Loucy (cell line): ENCODE data around the gene AATK.

Experiments used
- EZH2phosphoT487 ChIP-seq: fragments of 200-600 bp; IDR thresholded peaks from 2 replicates; pipeline ENCODE4 v1.6.1; 2018; ENCODE audit warnings: antibody characterized with exemption, mild to moderate bottlenecking, moderate library complexity, borderline replicate concordance
- TF ChIP-seq, protein P1 (sequence below): fragments of 200-600 bp; sonication (generic); conservative IDR thresholded peaks from 2 replicates; pipeline ENCODE4 v1.5.1; 2014; ENCODE audit warnings: mild to moderate bottlenecking, antibody characterized with exemption, low read length

GRCh38 chr17:81140018-81140417 lies 26.0 kb downstream of the AATK start:
- TF ChIP-seq, protein P1, sequence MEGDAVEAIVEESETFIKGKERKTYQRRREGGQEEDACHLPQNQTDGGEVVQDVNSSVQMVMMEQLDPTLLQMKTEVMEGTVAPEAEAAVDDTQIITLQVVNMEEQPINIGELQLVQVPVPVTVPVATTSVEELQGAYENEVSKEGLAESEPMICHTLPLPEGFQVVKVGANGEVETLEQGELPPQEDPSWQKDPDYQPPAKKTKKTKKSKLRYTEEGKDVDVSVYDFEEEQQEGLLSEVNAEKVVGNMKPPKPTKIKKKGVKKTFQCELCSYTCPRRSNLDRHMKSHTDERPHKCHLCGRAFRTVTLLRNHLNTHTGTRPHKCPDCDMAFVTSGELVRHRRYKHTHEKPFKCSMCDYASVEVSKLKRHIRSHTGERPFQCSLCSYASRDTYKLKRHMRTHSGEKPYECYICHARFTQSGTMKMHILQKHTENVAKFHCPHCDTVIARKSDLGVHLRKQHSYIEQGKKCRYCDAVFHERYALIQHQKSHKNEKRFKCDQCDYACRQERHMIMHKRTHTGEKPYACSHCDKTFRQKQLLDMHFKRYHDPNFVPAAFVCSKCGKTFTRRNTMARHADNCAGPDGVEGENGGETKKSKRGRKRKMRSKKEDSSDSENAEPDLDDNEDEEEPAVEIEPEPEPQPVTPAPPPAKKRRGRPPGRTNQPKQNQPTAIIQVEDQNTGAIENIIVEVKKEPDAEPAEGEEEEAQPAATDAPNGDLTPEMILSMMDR = no peak
- no peak for TF ChIP-seq EZH2phosphoT487
